Calu3 (cell line): ENCODE results near the gene NSD2. TPM values are rescaled to one million over a fixed set of nuclear protein-coding genes. Genes with fewer than 3 reads are reported as not detected.

ENCODE experiments used
- BruUV-seq: library from RNA; stranded (reverse); fragments of 400-500 nt; replicated peaks from 2 replicates; lab custom pipeline; 2021; lab: Mats Ljungman, UMichigan
- CTCF ChIA-PET: fragments of 300-600 bp; sonication (Branson Sonifier 250); formaldehyde crosslinking; loops from one replicate; lab custom pipeline; 2022; ENCODE audit warnings: antibody characterized with exemption; lab: Charles Lee
- DNase-seq: peaks from one replicate; pipeline ENCODE4 v3.0.0; 2022
- H3K27ac Mint-ChIP-seq: one replicate; pipeline ENCODE4 v1.8.0; 2022; ENCODE audit warnings: mixed read lengths; ENCODE audit not compliant: unreplicated experiment
- H3K27me3 Mint-ChIP-seq: one replicate; pipeline ENCODE4 v1.8.0; 2022; ENCODE audit warnings: mixed read lengths; ENCODE audit not compliant: unreplicated experiment
- H3K36me3 Mint-ChIP-seq: one replicate; pipeline ENCODE4 v1.8.0; 2022; ENCODE audit warnings: mild to moderate bottlenecking, moderate library complexity, mixed read lengths; ENCODE audit not compliant: insufficient read depth, unreplicated experiment
- H3K4me1 Mint-ChIP-seq: one replicate; pipeline ENCODE4 v1.8.0; 2022; ENCODE audit warnings: mild to moderate bottlenecking, low read depth, mixed read lengths; ENCODE audit not compliant: unreplicated experiment
- H3K4me3 Mint-ChIP-seq: one replicate; pipeline ENCODE4 v1.8.0; 2022; ENCODE audit warnings: mild to moderate bottlenecking, low read depth, moderate library complexity, mixed read lengths; ENCODE audit not compliant: unreplicated experiment
- H3K9me3 Mint-ChIP-seq: one replicate; pipeline ENCODE4 v1.8.0; 2022; ENCODE audit warnings: low read depth, mixed read lengths; ENCODE audit not compliant: unreplicated experiment
- intact Hi-C: fragments of 100-400 bp; cut with micrococcal nuclease; formaldehyde crosslinking; loops from one replicate; pipeline ENCODE4 v1.10.0; 2022; ENCODE audit not compliant: unreplicated experiment
- total RNA-seq: library from RNA; stranded (reverse); gene quantifications from 2 replicates; pipeline ENCODE4 v1.2.3, GENCODE V29; 2022
- TF ChIP-seq, protein P1 (sequence below): fragments of 200-600 bp; IDR thresholded peaks from one replicate; pipeline ENCODE4 v1.8.0; 2022; ENCODE audit warnings: antibody characterized with exemption; ENCODE audit not compliant: unreplicated experiment

Gene NSD2
- total RNA-seq, 1 experiment from 2014 or later, result 104 TPM

- DNase-seq, result no peak
- Mint-ChIP-seq H3K27me3 (peaks cover 13% of the 10 kb centered on the region), H3K4me3 (no peak overlapping the region), H3K36me3 (peaks cover 33% of the 10 kb centered on the region), H3K9me3 (no peaks in the 10 kb centered on the region), H3K27ac (no peak overlapping the region), H3K4me1 (peaks cover 6% of the 10 kb centered on the region)
- intact Hi-C loops, result no loop called here
- no TSS peak for BruUV-seq
- TF ChIP-seq, protein P1, sequence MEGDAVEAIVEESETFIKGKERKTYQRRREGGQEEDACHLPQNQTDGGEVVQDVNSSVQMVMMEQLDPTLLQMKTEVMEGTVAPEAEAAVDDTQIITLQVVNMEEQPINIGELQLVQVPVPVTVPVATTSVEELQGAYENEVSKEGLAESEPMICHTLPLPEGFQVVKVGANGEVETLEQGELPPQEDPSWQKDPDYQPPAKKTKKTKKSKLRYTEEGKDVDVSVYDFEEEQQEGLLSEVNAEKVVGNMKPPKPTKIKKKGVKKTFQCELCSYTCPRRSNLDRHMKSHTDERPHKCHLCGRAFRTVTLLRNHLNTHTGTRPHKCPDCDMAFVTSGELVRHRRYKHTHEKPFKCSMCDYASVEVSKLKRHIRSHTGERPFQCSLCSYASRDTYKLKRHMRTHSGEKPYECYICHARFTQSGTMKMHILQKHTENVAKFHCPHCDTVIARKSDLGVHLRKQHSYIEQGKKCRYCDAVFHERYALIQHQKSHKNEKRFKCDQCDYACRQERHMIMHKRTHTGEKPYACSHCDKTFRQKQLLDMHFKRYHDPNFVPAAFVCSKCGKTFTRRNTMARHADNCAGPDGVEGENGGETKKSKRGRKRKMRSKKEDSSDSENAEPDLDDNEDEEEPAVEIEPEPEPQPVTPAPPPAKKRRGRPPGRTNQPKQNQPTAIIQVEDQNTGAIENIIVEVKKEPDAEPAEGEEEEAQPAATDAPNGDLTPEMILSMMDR, result no peak
- CTCF ChIA-PET, result interaction anchor here (0.7 kb wide), 2 partner anchors 10 to 38 kb away, joined by 3 read pairs; no protein-coding TSS in a partner anchor
Observed at GRCh38 chr4:1857931-1858330, 13.3 kb upstream of the NSD2 start.

DNA sequence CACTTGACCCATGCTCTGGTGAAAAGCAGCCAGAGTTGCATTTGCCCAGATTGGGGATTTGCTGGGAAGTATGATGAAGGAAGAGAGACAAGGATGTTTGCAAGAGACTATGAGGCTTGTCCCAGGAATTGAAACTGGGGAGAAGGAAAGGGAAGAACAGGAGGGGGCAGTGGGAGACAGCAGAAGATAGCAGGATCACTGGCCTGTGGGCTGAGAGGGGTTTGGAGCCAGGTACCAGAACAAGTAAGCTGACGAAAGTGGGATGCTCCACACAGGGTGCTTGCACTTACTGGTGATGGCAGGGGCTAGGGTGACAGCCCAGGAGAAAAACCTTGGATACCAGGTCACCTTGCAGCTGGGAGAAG, 11.8 kb upstream of the NSD2 start:
- peaks cover 13% of the 10 kb centered on the region for H3K27me3 Mint-ChIP-seq
- H3K36me3 Mint-ChIP-seq, result peaks cover 34% of the 10 kb centered on the region
- no peaks in the 10 kb centered on the region for H3K4me1 Mint-ChIP-seq
- no peaks in the 10 kb centered on the region for H3K9me3 Mint-ChIP-seq
- BruUV-seq, result no TSS peak
- DNase-seq, result no peak
- peak overlapping the region; percentile 25 for H3K27ac Mint-ChIP-seq
- CTCF ChIA-PET, result no interaction called here
- intact Hi-C loops, result no loop called here
- TF ChIP-seq, protein P1, result no peak
- no peak overlapping the region for H3K4me3 Mint-ChIP-seq

- BruUV-seq, result no TSS peak
- TF ChIP-seq, protein P1, result no peak
- DNase-seq, result no peak
- Mint-ChIP-seq H3K4me3 (no peak overlapping the region), H3K9me3 (no peaks in the 10 kb centered on the region), H3K4me1 (no peaks in the 10 kb centered on the region), H3K27ac (no peak overlapping the region), H3K36me3 (peaks cover 13% of the 10 kb centered on the region), H3K27me3 (peaks cover 13% of the 10 kb centered on the region)
- CTCF ChIA-PET, result no interaction called here
- intact Hi-C loops, result no loop called here
Observed at GRCh38 chr4:1862055-1862911, 8.9 kb upstream of the NSD2 start.

GRCh38 chr4:1862961-1863296, 8.3 kb upstream of the NSD2 start:
- intact Hi-C loops, result no loop called here
- TF ChIP-seq, protein P1, result no peak
- no peak overlapping the region for H3K4me3 Mint-ChIP-seq
- no peaks in the 10 kb centered on the region for H3K4me1 Mint-ChIP-seq
- no peaks in the 10 kb centered on the region for H3K9me3 Mint-ChIP-seq
- no TSS peak for BruUV-seq
- H3K27me3 Mint-ChIP-seq, result peaks cover 13% of the 10 kb centered on the region
- H3K27ac Mint-ChIP-seq, result peak overlapping the region; percentile 44
- CTCF ChIA-PET, result no interaction called here
- no peak for DNase-seq
- peaks cover 10% of the 10 kb centered on the region for H3K36me3 Mint-ChIP-seq
